ENCODE data around the gene DDAH2. TPM values are rescaled to one million over a fixed set of nuclear protein-coding genes. Genes with fewer than 3 reads are reported as not detected.

The DDAH2 gene
- total and polyA plus RNA-seq, 12 donors, result 35.2 to 117 (median 54.2) TPM

DNA sequence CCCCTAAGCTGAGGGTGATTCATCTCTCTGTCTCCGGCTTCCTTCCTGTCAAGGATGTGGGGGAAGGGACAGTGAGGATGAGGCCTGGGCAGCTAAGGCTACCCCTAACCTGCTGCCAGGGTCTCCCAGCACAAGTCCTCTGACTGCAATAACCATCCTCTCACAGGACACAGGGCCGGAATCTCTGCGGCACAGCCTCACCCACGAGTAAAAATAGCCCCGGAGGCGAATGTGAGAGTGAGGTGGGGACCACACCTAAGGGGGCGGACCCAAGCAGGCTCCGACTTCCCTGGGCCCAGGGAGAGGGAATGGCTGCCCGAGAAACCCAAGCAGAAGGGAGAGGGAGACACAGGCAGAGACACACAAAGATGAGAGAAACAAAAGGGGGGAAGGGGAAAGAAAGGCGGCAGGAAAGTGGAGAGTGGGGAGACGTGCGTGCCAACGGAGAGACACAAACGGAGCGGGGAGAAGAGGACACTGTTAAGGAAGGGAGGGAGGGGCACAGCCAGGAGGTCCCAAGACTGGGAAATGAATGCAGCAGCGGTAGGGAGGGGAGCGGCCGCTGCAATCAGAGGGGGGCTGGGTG lies 5.8 kb upstream of the DDAH2 start:
- intact Hi-C loops (cut with DNase I), result loop anchor here in 6 of 10 donors (5.0 to 10.0 kb wide), 6 partner anchors 53 to 100 kb away; partner anchors contain the start of genes HSPA1B (in 1 of the 6), LY6G5C (in 1 of the 6) and VARS1 (in 1 of the 6)
- Histone ChIP-seq H3K27ac (peak overlapping the region; percentile 66 to 98 (median 94)), H3K4me1 (peaks cover 7 to 80% (median 70%) of the 10 kb centered on the region in 9 donors), H3K27me3 (no peaks in the 10 kb centered on the region), H3K4me3 (peak overlapping the region; percentile 47 to 94 (median 67)), H3K36me3 (peaks cover 0 to 46% (median 29%) of the 10 kb centered on the region in 9 donors), H3K9me3 (no peaks in the 10 kb centered on the region)
- TF ChIP-seq, protein P1, sequence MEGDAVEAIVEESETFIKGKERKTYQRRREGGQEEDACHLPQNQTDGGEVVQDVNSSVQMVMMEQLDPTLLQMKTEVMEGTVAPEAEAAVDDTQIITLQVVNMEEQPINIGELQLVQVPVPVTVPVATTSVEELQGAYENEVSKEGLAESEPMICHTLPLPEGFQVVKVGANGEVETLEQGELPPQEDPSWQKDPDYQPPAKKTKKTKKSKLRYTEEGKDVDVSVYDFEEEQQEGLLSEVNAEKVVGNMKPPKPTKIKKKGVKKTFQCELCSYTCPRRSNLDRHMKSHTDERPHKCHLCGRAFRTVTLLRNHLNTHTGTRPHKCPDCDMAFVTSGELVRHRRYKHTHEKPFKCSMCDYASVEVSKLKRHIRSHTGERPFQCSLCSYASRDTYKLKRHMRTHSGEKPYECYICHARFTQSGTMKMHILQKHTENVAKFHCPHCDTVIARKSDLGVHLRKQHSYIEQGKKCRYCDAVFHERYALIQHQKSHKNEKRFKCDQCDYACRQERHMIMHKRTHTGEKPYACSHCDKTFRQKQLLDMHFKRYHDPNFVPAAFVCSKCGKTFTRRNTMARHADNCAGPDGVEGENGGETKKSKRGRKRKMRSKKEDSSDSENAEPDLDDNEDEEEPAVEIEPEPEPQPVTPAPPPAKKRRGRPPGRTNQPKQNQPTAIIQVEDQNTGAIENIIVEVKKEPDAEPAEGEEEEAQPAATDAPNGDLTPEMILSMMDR (IDR thresholded peaks at IDR 0.05), result no peak
- peak; percentile 34 to 79 for DNase-seq
- peak in 6 of 8 donors; percentile 16 to 53 (median 25) for ATAC-seq
- WGBS, 2 donors, result 2% methylated on average over 17 to 18 of the region's 18 CpGs

GRCh38 chr6:31734247-31734820 lies 5.2 kb upstream of the DDAH2 start:
- Histone ChIP-seq H3K27ac (peak overlapping the region; percentile 48 to 98 (median 94)), H3K27me3 (no peaks in the 10 kb centered on the region), H3K36me3 (peaks cover 0 to 46% (median 29%) of the 10 kb centered on the region in 9 donors), H3K4me3 (peak overlapping the region; percentile 47 to 94 (median 67)), H3K9me3 (no peaks in the 10 kb centered on the region), H3K4me1 (peaks cover 7 to 77% (median 67%) of the 10 kb centered on the region in 9 donors)
- 8 to 30% methylated on average over 2 of the region's 2 CpGs for WGBS, 2 donors
- DNase-seq, result no peak
- TF ChIP-seq, protein P1 (IDR thresholded peaks at IDR 0.05), result no peak
- no peak for ATAC-seq
- intact Hi-C loops (cut with DNase I), result loop anchor here in 2 of 10 donors (10.0 kb wide), 2 partner anchors 60 to 100 kb away; partner anchors contain the start of gene VARS1 (in 1 of the 2)

DNA sequence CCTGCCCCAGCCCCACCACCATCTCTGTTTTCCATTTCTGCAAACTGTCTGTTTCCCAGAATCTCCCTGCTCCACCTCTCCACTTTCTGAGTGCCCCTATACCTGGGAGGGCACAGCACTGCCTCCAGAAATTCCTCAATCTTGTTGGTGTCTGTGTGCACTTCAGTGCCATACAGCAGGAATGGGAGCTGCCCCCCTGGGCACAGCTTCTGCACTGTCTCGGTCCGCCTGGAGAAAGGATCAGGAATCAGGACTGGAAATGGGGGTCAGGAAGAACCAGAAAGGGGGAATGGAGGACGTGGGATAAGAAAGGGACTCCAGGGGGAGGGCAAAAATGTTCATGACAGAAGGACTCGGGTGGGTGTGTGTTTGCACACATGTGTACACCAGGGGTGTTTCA lies 4.6 kb upstream of the DDAH2 start:
- intact Hi-C loops (cut with DNase I), result loop anchor here in 2 of 10 donors (10.0 kb wide), 2 partner anchors 61 to 101 kb away; partner anchors contain the start of gene VARS1 (in 1 of the 2)
- no peaks in the 10 kb centered on the region for H3K9me3 ChIP-seq
- peaks cover 0 to 46% (median 29%) of the 10 kb centered on the region in 9 donors for H3K36me3 ChIP-seq
- ATAC-seq, result no peak
- no peak for DNase-seq
- peaks cover 9 to 75% (median 68%) of the 10 kb centered on the region in 9 donors for H3K4me1 ChIP-seq
- 79% methylated on average over 4 of the region's 4 CpGs for WGBS, 2 donors
- no peaks in the 10 kb centered on the region for H3K27me3 ChIP-seq
- H3K4me3 ChIP-seq, result peak overlapping the region in 4 of 10 donors; percentile 67 to 94 (median 83)
- TF ChIP-seq, protein P1 (IDR thresholded peaks at IDR 0.05), result no peak
- peak overlapping the region in 7 of 10 donors; percentile 87 to 98 (median 96) for H3K27ac ChIP-seq

DNA sequence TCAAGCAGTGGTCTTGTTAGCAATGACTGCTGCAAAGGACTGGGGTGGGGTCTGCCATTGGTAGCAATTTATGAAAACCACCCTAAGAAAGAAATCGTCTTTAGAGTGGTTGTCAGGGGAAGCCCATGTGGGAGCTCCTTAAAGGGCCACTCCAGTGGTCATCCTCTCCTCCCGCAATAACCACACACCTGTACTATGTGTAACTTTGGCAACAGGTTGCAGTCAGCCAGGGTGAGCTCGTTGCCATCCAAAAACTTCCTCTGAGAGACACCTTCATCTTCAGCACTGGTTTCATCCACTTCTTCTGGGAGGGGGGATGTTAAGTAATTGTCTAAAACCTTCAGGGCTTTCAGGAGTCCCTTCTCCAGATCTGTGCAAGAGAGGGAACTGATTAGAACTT lies 2.9 kb upstream of the DDAH2 start:
- Histone ChIP-seq H3K27me3 (no peaks in the 10 kb centered on the region), H3K4me1 (peaks cover 16 to 75% (median 66%) of the 10 kb centered on the region in 9 donors), H3K27ac (peak overlapping the region in 6 of 10 donors; percentile 15 to 97 (median 28)), H3K9me3 (no peaks in the 10 kb centered on the region), H3K36me3 (peaks cover 0 to 61% (median 35%) of the 10 kb centered on the region in 9 donors), H3K4me3 (no peak overlapping the region)
- 54% methylated on average over 3 of the region's 3 CpGs for WGBS, 2 donors
- no peak for ATAC-seq
- DNase-seq, result no peak
- TF ChIP-seq, protein P1 (IDR thresholded peaks at IDR 0.05), result no peak
- intact Hi-C loops (cut with DNase I), result loop anchor here in 2 of 10 donors (10.0 kb wide), 2 partner anchors 63 to 103 kb away; partner anchors contain the start of gene VARS1 (in 1 of the 2)

Measured in heart right ventricle (tissue), 16 donors.